ENCODE data around the gene SF3A2. TPM values are rescaled to one million over a fixed set of nuclear protein-coding genes. Genes with fewer than 3 reads are reported as not detected.
A peak's percentile ranks its signal among the peaks of the same experiment; 100 is the strongest.

Gene SF3A2
- total and polyA plus RNA-seq, 10 of the 15 experiments (the other 5 are each of a cell fraction or from before 2014, with no cell fraction given): 0.33 to 143 (median 30.6) TPM

DNA sequence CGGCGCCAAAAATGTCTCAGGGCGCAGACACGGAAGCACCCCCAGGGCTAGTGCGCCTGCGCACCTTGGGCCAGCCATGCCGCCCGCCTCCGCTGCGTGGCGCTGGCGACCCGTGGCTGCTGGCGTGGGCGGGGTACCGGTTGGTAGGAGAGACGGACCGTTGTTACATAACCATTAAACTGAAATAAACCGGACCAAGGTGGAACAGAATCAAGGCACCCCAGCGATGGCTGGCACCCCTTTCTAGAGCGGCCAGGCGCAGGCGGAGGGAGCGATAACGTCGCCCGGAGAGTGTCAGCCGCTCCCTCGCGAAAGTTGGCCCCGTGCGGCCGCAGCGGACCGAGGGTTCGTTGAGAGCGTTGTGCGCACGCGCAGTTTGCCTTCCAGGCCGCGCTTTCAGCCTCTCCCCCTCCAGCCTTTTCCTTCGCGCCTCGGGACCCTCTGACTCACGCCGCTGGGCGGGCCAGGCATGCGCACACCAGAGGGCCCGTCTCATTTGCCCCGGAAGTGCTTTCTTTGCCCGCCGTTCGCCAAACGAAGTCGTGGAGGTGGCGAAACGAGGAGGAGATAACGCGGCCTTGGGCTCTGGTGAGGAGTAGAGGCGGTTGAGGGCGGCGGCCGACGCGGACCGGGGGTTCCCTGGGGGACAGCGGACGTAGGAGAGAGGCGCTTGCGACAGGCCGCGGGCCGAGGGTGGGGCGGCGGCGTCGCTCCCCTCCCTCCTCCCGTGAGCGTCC lies at the start of gene SF3A2, which contains the start of gene PLEKHJ1 (continued):
- peak; percentile 79 for TF ChIP-seq POLR2AphosphoS5 (IDR thresholded peaks at IDR 0.05; ENCODE audit: low read length)
- TF ChIP-seq, protein P1, sequence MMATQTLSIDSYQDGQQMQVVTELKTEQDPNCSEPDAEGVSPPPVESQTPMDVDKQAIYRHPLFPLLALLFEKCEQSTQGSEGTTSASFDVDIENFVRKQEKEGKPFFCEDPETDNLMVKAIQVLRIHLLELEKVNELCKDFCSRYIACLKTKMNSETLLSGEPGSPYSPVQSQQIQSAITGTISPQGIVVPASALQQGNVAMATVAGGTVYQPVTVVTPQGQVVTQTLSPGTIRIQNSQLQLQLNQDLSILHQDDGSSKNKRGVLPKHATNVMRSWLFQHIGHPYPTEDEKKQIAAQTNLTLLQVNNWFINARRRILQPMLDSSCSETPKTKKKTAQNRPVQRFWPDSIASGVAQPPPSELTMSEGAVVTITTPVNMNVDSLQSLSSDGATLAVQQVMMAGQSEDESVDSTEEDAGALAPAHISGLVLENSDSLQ (IDR thresholded peaks at IDR 0.05): peak; percentile 6; the same call in 1 of the 2 replicates
- TF ChIP-seq, protein P2, sequence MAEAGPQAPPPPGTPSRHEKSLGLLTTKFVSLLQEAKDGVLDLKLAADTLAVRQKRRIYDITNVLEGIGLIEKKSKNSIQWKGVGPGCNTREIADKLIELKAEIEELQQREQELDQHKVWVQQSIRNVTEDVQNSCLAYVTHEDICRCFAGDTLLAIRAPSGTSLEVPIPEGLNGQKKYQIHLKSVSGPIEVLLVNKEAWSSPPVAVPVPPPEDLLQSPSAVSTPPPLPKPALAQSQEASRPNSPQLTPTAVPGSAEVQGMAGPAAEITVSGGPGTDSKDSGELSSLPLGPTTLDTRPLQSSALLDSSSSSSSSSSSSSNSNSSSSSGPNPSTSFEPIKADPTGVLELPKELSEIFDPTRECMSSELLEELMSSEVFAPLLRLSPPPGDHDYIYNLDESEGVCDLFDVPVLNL (IDR thresholded peaks at IDR 0.05; ENCODE audit: low read depth, low read length): peak; percentile 75
- TF ChIP-seq, protein P3, sequence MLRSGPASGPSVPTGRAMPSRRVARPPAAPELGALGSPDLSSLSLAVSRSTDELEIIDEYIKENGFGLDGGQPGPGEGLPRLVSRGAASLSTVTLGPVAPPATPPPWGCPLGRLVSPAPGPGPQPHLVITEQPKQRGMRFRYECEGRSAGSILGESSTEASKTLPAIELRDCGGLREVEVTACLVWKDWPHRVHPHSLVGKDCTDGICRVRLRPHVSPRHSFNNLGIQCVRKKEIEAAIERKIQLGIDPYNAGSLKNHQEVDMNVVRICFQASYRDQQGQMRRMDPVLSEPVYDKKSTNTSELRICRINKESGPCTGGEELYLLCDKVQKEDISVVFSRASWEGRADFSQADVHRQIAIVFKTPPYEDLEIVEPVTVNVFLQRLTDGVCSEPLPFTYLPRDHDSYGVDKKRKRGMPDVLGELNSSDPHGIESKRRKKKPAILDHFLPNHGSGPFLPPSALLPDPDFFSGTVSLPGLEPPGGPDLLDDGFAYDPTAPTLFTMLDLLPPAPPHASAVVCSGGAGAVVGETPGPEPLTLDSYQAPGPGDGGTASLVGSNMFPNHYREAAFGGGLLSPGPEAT (IDR thresholded peaks at IDR 0.05; ENCODE audit: low read depth): peak; percentile 37; the same call in 1 of the 2 replicates
- TF ChIP-seq MEF2A (IDR thresholded peaks at IDR 0.05; ENCODE audit: insufficient read depth, low read depth, low read length): peak; percentile 51; the same call in 1 of the 2 replicates
- no peak for TF ChIP-seq BCLAF1 (IDR thresholded peaks at IDR 0.05)
- no peak for TF ChIP-seq CUX1 (IDR thresholded peaks at IDR 0.05; ENCODE audit: insufficient replicate concordance, low read depth, low read length)
- TF ChIP-seq ZBTB4 (CRISPR knock-in tag; IDR thresholded peaks at IDR 0.05): 0 out of 2 replicates have a peak, but pooled peaks have one; percentile 35
- no peak for TF ChIP-seq ESRRA (IDR thresholded peaks at IDR 0.05; ENCODE audit: low read length)
